Endodermal cell (in vitro differentiated cells): ENCODE data around the gene CDC25B. TPM values are rescaled to one million over a fixed set of nuclear protein-coding genes. Genes with fewer than 3 reads are reported as not detected.

Experiments
- DNase-seq: peaks from one replicate; pipeline ENCODE4 v3.0.0-alpha.2; 2017
- H3K27ac ChIP-seq: 2 replicates; pipeline ENCODE4 v1.5.1; 2013; ENCODE audit warnings: mild to moderate bottlenecking, low read depth, low read length, moderate library complexity
- H3K27me3 ChIP-seq: 2 replicates; pipeline ENCODE4 v1.6.1; 2013; ENCODE audit warnings: mild to moderate bottlenecking, low read length, moderate library complexity; ENCODE audit not compliant: insufficient read depth, control insufficient read depth, poor library complexity, severe bottlenecking
- H3K36me3 ChIP-seq: 2 replicates; pipeline ENCODE4 v1.7.0; 2013; ENCODE audit warnings: mild to moderate bottlenecking, low read length, moderate library complexity; ENCODE audit not compliant: control insufficient read depth, insufficient read depth
- H3K4me1 ChIP-seq: one replicate; pipeline ENCODE4 v1.7.0; 2013; ENCODE audit warnings: low read length; ENCODE audit not compliant: control insufficient read depth, insufficient read depth
- H3K4me3 ChIP-seq: 2 replicates; pipeline ENCODE4 v1.5.1; 2013; ENCODE audit warnings: mild to moderate bottlenecking, low read length, moderate library complexity
- H3K9ac ChIP-seq: 2 replicates; pipeline ENCODE4 v1.6.1; 2013; ENCODE audit warnings: mild to moderate bottlenecking, low read length, moderate library complexity; ENCODE audit not compliant: poor library complexity, severe bottlenecking; ENCODE audit errors: extremely low read depth
- H3K9me3 ChIP-seq: 2 replicates; pipeline ENCODE4 v1.6.1; 2013; ENCODE audit warnings: mild to moderate bottlenecking, low read length, moderate library complexity; ENCODE audit not compliant: control insufficient read depth
- H3K27ac Mint-ChIP-seq: 2 replicates; pipeline ENCODE4 v1.8.0; 2020; ENCODE audit warnings: mixed read lengths
- H3K27me3 Mint-ChIP-seq: 2 replicates; pipeline ENCODE4 v1.8.0; 2021; ENCODE audit warnings: mild to moderate bottlenecking, mixed read lengths; ENCODE audit not compliant: insufficient read depth
- H3K36me3 Mint-ChIP-seq: 2 replicates; pipeline ENCODE4 v1.8.0; 2020; ENCODE audit warnings: low read depth, mixed read lengths
- H3K4me1 Mint-ChIP-seq: 2 replicates; pipeline ENCODE4 v1.8.0; 2020; ENCODE audit warnings: mixed read lengths
- H3K4me3 Mint-ChIP-seq: 2 replicates; pipeline ENCODE4 v1.8.0; 2020; ENCODE audit warnings: mild to moderate bottlenecking, moderate library complexity, mixed read lengths
- H3K9me3 Mint-ChIP-seq: 2 replicates; pipeline ENCODE4 v1.8.0; 2020; ENCODE audit warnings: mild to moderate bottlenecking, mixed read lengths
- CTCF ChIP-seq: fragments of 200-600 bp; sonication (generic); conservative IDR thresholded peaks from 2 replicates; pipeline ENCODE4 v1.5.0; 2021; ENCODE audit warnings: antibody characterized with exemption, mild to moderate bottlenecking
- WGBS, 2 experiments: methylation state at CpG; one replicate each; pipeline versions ENCODE4 v1.1.5 to v1.1.7; 2013; ENCODE audit warnings: missing lambda C conversion rate in 2 of 2, mixed read lengths in 1 of 2; ENCODE audit not compliant: insufficient coverage in 1 of 2, insufficient read length in 1 of 2; 5-methylcytosine and 5-hydroxymethylcytosine counted together
- total RNA-seq, 2 donors: library from RNA; stranded (reverse); fragmentation: NEBNext Ultra II Directional in 1 of 2; extraction: Animal tissue kit (Norgen Biotek cat#: 25700) in 1 of 2; gene quantifications; 2 replicates in 1 of 2; 3 replicates in 1 of 2; pipeline ENCODE4 v1.2.1, GENCODE V29; 2021

The CDC25B gene
- total RNA-seq, 2 donors from 2014 or later, result 25.7 to 33.6 TPM

DNA sequence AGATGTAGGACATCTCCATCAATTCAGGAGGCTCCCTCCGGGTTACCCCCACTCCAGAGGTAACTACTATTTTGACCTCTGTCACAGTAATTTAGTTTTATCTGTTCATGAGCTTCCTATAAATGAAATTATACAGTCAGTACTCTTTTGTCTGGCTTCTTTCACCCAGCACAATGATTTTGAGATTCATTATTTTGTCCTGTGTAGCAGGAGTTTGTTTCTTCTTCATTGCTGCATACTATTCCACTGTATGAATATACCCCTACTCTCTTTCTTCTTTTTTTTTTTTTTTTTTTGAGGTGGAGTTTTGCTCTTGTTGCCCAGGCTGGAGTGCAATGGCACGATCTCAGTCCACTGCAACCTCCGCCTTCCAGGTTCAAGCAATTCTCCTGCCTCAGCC is 12.4 kb downstream of the CDC25B start:
- Mint-ChIP-seq H3K4me3 (no peak overlapping the region), H3K27me3 (no peaks in the 10 kb centered on the region), H3K4me1 (peaks cover 14% of the 10 kb centered on the region), H3K27ac (no peak overlapping the region), H3K36me3 (peaks cover 22% of the 10 kb centered on the region), H3K9me3 (peaks cover 1% of the 10 kb centered on the region)
- Histone ChIP-seq H3K9me3 (no peaks in the 10 kb centered on the region), H3K36me3 (peaks cover 8% of the 10 kb centered on the region), H3K27me3 (no peaks in the 10 kb centered on the region), H3K27ac (no peak overlapping the region), H3K9ac (no peak overlapping the region), H3K4me1 (peaks cover 4% of the 10 kb centered on the region), H3K4me3 (no peak overlapping the region)
- no peak for DNase-seq
- 93% methylated on average over 3 of the region's 3 CpGs; no CpG with 5 or more reads in 1 of the 2 experiments for WGBS, 2 experiments
- no peak for TF ChIP-seq CTCF

- Mint-ChIP-seq H3K27me3 (peaks cover 8% of the 10 kb centered on the region), H3K4me1 (peaks cover 14% of the 10 kb centered on the region), H3K36me3 (no peaks in the 10 kb centered on the region), H3K4me3 (no peak overlapping the region), H3K27ac (no peak overlapping the region), H3K9me3 (peaks cover 1% of the 10 kb centered on the region)
- Histone ChIP-seq H3K9ac (no peak overlapping the region), H3K9me3 (no peaks in the 10 kb centered on the region), H3K4me3 (no peak overlapping the region), H3K4me1 (peaks cover 4% of the 10 kb centered on the region), H3K27me3 (no peaks in the 10 kb centered on the region), H3K27ac (no peak overlapping the region), H3K36me3 (no peaks in the 10 kb centered on the region)
- DNase-seq, result no peak
- 84 to 96% methylated on average over 5 to 20 of the region's 20 CpGs for WGBS, 2 experiments
- no peak for TF ChIP-seq CTCF
Measured at GRCh38 chr20:3811467-3812258, 15.6 kb downstream of the CDC25B start.

- Histone ChIP-seq H3K9ac (no peak overlapping the region), H3K4me1 (peaks cover 1% of the 10 kb centered on the region), H3K9me3 (no peaks in the 10 kb centered on the region), H3K4me3 (no peak overlapping the region), H3K27ac (no peak overlapping the region), H3K36me3 (no peaks in the 10 kb centered on the region), H3K27me3 (no peaks in the 10 kb centered on the region)
- DNase-seq, result no peak
- H3K9me3 Mint-ChIP-seq, result peaks cover 1% of the 10 kb centered on the region
- H3K36me3 Mint-ChIP-seq, result no peaks in the 10 kb centered on the region
- H3K27me3 Mint-ChIP-seq, result peaks cover 8% of the 10 kb centered on the region
- H3K27ac Mint-ChIP-seq, result no peak overlapping the region
- 92 to 96% methylated on average over 5 to 7 of the region's 9 CpGs for WGBS, 2 experiments
- no peak overlapping the region for H3K4me3 Mint-ChIP-seq
- H3K4me1 Mint-ChIP-seq, result peaks cover 10% of the 10 kb centered on the region
- TF ChIP-seq CTCF, result no peak
Measured at GRCh38 chr20:3812259-3812681, 16.2 kb downstream of the CDC25B start.
